Measurements from ENCODE around the gene CPED1.

DNA sequence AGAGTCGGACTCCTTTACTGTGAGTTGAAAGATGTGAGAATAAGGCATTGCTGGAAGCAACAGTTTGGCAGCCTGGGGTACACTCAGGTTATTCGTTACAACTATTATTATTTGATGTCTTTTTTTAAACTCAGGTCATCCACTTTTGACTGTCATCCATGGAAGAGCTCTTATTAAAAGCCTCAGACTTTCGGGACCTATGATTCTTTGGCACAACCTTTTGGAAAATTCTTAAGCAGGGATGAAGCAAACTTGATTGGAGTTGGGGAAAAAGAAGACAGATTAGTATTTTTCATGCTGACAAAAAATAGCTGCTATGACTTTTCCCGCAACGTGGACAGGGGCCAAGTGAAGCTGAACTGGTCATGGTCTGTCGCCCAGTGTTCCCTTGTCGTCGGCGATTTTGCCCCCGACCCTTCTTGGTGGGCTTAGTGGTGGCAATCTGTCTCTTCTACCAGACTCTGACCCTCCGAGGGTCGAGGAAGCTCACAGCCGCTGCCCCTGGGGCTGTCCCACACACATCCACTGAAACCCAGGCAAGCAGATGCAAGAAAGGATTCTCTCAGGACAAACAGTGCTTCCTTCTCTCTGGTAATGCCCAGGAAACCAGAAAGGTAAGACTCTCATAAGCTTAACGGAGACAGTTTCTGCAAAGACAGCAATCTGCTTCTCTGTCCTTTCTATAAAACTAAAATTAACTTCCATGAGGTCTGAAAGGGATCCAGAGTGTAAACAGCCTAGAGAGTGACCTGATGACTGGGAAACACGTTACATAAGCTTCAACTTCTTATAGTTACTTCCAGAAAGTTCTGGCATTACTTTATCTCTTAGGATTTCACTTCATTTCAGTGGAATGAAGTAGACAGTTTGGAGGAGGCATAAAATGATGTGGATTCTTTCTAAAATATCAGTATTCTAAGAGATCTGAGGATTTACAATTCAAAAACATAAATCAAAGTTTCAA lies 1.0 kb downstream of the CPED1 start:
- TF ChIP-seq, protein P1, sequence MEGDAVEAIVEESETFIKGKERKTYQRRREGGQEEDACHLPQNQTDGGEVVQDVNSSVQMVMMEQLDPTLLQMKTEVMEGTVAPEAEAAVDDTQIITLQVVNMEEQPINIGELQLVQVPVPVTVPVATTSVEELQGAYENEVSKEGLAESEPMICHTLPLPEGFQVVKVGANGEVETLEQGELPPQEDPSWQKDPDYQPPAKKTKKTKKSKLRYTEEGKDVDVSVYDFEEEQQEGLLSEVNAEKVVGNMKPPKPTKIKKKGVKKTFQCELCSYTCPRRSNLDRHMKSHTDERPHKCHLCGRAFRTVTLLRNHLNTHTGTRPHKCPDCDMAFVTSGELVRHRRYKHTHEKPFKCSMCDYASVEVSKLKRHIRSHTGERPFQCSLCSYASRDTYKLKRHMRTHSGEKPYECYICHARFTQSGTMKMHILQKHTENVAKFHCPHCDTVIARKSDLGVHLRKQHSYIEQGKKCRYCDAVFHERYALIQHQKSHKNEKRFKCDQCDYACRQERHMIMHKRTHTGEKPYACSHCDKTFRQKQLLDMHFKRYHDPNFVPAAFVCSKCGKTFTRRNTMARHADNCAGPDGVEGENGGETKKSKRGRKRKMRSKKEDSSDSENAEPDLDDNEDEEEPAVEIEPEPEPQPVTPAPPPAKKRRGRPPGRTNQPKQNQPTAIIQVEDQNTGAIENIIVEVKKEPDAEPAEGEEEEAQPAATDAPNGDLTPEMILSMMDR (IDR thresholded peaks at IDR 0.05 in 2 of 3, conservative IDR thresholded peaks at IDR 0.05 in 1 of 3; ENCODE audit: control insufficient read depth in 2 of 3, extremely low read depth in 1 of 3, insufficient read depth in 1 of 3, low read depth in 3 of 3, low read length in 3 of 3): no peak
- TF ChIP-seq NFYB (IDR thresholded peaks at IDR 0.05; ENCODE audit: insufficient read depth, low read depth, low read length) (no peak), SP1 (IDR thresholded peaks at IDR 0.05; ENCODE audit: low read depth, low read length) (no peak), NR2C2 (IDR thresholded peaks at IDR 0.05; ENCODE audit: borderline replicate concordance, control insufficient read depth, insufficient read length, low read depth) (no peak), JUNB (IDR thresholded peaks at IDR 0.05) (no peak), EZH2 (IDR thresholded peaks at IDR 0.05; ENCODE audit: borderline replicate concordance, control insufficient read depth, low read depth, low read length) (no peak), KDM1A (IDR thresholded peaks at IDR 0.05; ENCODE audit: borderline replicate concordance) (no peak), FOS (IDR thresholded peaks at IDR 0.05; ENCODE audit: borderline replicate concordance, extremely low read depth, insufficient read length) (no peak), RAD21 (IDR thresholded peaks at IDR 0.05; ENCODE audit: insufficient read depth, low read depth, low read length) (no peak), FOXK2 (IDR thresholded peaks at IDR 0.05) (no peak)
